Regular cardiac myocyte (primary cell): ENCODE data around the gene SLC25A34. TPM values are rescaled to one million over a fixed set of nuclear protein-coding genes. Genes with fewer than 3 reads are reported as not detected.

Source experiments
- total RNA-seq: library from RNA; depleted of rRNA; stranded (reverse); fragments of >200 nt; gene quantifications from 2 replicates; pipeline ENCODE4 v1.2.3, GENCODE V29; 2014

Gene SLC25A34
- 0.28 and 0.38 TPM in 2 replicates for total RNA-seq

DNA sequence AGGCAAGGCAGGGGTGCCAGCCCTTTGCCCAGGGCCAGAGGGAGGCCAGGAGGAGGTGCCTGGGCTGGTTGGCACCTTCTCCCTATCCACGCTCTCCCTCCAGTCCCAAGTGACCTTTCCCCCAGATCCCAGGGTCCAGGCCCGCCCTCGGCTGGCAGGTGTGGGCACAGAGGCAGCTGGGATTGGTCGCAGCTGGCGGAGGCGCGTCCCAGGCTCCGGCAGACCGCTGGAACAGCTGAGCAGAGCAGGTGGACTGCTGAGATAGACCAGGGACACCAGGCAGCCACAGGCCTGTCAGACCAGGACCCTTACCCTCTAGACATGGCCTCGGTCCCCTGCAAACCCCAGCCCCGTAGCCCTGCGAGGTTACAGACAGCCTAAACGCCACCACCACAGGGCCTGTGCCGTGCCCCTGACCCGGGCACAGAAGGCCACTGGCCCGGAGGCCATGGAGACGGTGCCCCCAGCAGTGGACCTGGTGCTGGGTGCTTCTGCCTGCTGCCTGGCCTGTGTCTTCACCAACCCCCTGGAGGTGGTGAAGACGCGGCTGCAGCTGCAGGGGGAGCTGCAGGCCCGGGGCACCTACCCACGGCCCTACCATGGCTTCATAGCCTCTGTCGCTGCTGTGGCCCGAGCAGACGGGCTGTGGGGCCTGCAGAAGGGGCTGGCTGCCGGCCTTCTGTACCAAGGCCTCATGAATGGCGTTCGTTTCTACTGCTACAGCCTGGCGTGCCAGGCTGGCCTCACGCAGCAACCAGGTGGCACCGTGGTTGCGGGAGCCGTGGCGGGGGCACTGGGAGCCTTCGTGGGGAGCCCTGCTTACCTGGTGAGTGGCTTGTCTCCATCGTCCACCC, at the start of gene SLC25A34:
Gene SLC25A34, plus strand, starts transcription at position 221 of the 854 bp plus-strand sequence. Its CDS starts 228 bp downstream, at position 449.

DNA sequence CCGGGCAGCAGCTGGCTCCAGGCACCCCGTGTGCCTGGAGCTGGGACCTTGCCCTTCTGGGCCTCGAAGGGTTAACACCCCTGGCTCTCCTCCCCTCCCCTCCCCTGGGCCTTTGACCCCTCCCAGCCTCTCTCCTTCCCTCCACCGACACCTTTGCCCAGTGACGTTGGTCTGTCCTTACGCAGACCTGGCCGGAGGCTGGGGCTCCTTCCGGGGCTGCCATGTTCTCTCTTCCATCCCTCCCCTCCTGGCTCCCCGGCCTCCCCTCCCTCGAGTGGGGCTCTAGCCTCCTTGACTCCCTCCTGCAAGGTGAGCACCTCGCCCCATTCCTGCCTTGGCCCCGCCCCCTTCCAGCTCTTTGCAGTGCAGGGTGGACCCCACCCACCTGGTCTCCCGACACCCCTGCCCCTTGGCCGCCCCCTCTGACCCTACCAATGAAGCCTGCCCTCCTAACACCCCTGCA, 6.3 kb downstream of the SLC25A34 start, which contains the start of gene TMEM82:
Gene TMEM82, plus strand, starts transcription at position 161 of the 463 bp plus-strand sequence. Its CDS starts 61 bp downstream, at position 222.

GRCh38 chr1:15758343-15758931, 22.4 kb downstream of the SLC25A34 start, which contains the start of gene FBLIM1:
FBLIM1 (plus strand) TSS chr1:15758795; CDS start chr1:15764984, 6,189 bp downstream.

Other genes with a start within 250 kb of the SLC25A34 start
- gene CASP9, start 212.0 kb upstream of the SLC25A34 start, total RNA-seq, result 4.2 and 8.6 TPM in 2 replicates
- gene DNAJC16, start 209.4 kb upstream of the SLC25A34 start, total RNA-seq, result 16.9 and 18.8 TPM in 2 replicates
- 1.7 and 2.7 TPM in 2 replicates for gene AGMAT, start 151.2 kb upstream of the SLC25A34 start, total RNA-seq
- 12.5 and 15.8 TPM in 2 replicates for gene DDI2, start 118.8 kb upstream of the SLC25A34 start, total RNA-seq
- gene PLEKHM2, start 51.9 kb upstream of the SLC25A34 start, total RNA-seq, result 49.7 and 63.1 TPM in 2 replicates
- not detected in 2 replicates for gene TMEM82, start 6.2 kb downstream of the SLC25A34 start, total RNA-seq
- gene FBLIM1, start 22.5 kb downstream of the SLC25A34 start, total RNA-seq, result 76.7 and 77.0 TPM in 2 replicates
- gene UQCRHL, start 71.4 kb downstream of the SLC25A34 start, total RNA-seq, result 1.2 and 2.0 TPM in 2 replicates
- 16.9 and 17.8 TPM in 2 replicates for gene SPEN, start 111.4 kb downstream of the SLC25A34 start, total RNA-seq
- 36.9 and 42.8 TPM in 2 replicates for gene ZBTB17, start 239.8 kb downstream of the SLC25A34 start, total RNA-seq